HEK293T (cell line): ENCODE data around the gene GPR39.

Experiments
- BHLHE40 ChIP-seq: fragments of 450-650 bp; IDR thresholded peaks from 2 replicates; pipeline ENCODE4 v1.6.1; 2016; ENCODE audit warnings: mild to moderate bottlenecking, moderate library complexity, borderline replicate concordance
- CTBP1 ChIP-seq: fragments of 450-650 bp; IDR thresholded peaks from 2 replicates; pipeline ENCODE4 v1.6.1; 2016; ENCODE audit warnings: borderline replicate concordance
- ELF4 ChIP-seq: fragments of 450-650 bp; IDR thresholded peaks from 2 replicates; pipeline ENCODE4 v1.6.1; 2017; ENCODE audit warnings: antibody characterized with exemption
- FOXK2 ChIP-seq: fragments of 450-650 bp; IDR thresholded peaks from 2 replicates; pipeline ENCODE4 v1.6.1; 2016; ENCODE audit warnings: mild to moderate bottlenecking
- HDGF ChIP-seq: fragments of 450-650 bp; IDR thresholded peaks from 2 replicates; pipeline ENCODE4 v1.6.1; 2017; ENCODE audit warnings: antibody characterized with exemption, borderline replicate concordance
- NFRKB ChIP-seq: fragments of 450-650 bp; IDR thresholded peaks from 2 replicates; pipeline ENCODE4 v1.6.1; 2016; ENCODE audit warnings: mild to moderate bottlenecking, moderate library complexity
- SP1 ChIP-seq: fragments of 450-650 bp; IDR thresholded peaks from 2 replicates; pipeline ENCODE4 v1.6.1; 2017
- TARDBP ChIP-seq: fragments of 450-650 bp; IDR thresholded peaks from 2 replicates; pipeline ENCODE4 v1.6.1; 2016

DNA sequence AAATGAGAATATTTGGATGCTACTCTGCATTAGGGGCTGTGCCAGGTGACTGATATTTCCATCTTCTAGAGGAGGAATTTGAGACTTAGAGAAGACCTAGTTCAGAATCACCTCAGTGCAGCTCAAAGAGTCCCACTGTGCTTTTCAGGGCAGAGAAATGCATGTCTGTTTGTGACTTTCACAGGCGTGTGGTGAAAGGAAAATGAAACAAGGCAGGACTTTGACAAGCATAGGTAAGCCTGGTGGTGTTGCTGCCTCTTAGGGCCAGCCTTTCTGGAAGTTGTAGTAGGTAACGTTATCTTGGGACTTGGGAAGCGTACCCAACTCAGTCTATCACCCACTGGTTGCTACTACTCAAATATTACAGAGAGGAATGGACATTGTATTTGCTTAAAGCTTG is 2.6 kb downstream of the GPR39 start:
- TF ChIP-seq HDGF, result no peak
- TF ChIP-seq FOXK2, result no peak
- no peak for TF ChIP-seq BHLHE40
- TF ChIP-seq SP1, result no peak
- no peak for TF ChIP-seq ELF4
- no peak for TF ChIP-seq TARDBP
- no peak for TF ChIP-seq CTBP1
- TF ChIP-seq NFRKB, result no peak
